ENCODE measurements around the gene CPNE6.
A peak's percentile ranks its signal among the peaks of the same experiment; 100 is the strongest.

- TF ChIP-seq REST (tag by site-specific recombination; IDR thresholded peaks at IDR 0.05) (no peak), ZNF394 (tag by site-specific recombination; IDR thresholded peaks at IDR 0.05; ENCODE audit: borderline replicate concordance) (no peak), CTCF (tag by site-specific recombination; IDR thresholded peaks at IDR 0.05) (peak; percentile 85), ZNF777 (tag by site-specific recombination; IDR thresholded peaks at IDR 0.05; ENCODE audit: borderline replicate concordance) (no peak), ZNF132 (tag by site-specific recombination; IDR thresholded peaks at IDR 0.05; ENCODE audit: borderline replicate concordance) (no peak), TCF7L2 (IDR thresholded peaks at IDR 0.05; ENCODE audit: borderline replicate concordance, low read depth, low read length) (no peak)
- TF ChIP-seq, protein P1, sequence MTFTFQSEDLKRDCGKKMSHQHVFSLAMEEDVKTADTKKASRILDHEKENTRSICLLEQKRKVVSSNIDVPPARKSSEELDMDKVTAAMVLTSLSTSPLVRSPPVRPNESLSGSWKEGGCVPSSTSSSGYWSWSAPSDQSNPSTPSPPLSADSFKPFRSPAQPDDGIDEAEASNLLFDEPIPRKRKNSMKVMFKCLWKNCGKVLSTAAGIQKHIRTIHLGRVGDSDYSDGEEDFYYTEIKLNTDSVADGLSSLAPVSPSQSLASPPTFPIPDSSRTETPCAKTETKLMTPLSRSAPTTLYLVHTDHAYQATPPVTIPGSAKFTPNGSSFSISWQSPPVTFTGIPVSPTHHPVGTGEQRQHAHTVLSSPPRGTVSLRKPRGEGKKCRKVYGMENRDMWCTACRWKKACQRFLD (tag by site-specific recombination; IDR thresholded peaks at IDR 0.05) = no peak
- TF ChIP-seq, protein P2, sequence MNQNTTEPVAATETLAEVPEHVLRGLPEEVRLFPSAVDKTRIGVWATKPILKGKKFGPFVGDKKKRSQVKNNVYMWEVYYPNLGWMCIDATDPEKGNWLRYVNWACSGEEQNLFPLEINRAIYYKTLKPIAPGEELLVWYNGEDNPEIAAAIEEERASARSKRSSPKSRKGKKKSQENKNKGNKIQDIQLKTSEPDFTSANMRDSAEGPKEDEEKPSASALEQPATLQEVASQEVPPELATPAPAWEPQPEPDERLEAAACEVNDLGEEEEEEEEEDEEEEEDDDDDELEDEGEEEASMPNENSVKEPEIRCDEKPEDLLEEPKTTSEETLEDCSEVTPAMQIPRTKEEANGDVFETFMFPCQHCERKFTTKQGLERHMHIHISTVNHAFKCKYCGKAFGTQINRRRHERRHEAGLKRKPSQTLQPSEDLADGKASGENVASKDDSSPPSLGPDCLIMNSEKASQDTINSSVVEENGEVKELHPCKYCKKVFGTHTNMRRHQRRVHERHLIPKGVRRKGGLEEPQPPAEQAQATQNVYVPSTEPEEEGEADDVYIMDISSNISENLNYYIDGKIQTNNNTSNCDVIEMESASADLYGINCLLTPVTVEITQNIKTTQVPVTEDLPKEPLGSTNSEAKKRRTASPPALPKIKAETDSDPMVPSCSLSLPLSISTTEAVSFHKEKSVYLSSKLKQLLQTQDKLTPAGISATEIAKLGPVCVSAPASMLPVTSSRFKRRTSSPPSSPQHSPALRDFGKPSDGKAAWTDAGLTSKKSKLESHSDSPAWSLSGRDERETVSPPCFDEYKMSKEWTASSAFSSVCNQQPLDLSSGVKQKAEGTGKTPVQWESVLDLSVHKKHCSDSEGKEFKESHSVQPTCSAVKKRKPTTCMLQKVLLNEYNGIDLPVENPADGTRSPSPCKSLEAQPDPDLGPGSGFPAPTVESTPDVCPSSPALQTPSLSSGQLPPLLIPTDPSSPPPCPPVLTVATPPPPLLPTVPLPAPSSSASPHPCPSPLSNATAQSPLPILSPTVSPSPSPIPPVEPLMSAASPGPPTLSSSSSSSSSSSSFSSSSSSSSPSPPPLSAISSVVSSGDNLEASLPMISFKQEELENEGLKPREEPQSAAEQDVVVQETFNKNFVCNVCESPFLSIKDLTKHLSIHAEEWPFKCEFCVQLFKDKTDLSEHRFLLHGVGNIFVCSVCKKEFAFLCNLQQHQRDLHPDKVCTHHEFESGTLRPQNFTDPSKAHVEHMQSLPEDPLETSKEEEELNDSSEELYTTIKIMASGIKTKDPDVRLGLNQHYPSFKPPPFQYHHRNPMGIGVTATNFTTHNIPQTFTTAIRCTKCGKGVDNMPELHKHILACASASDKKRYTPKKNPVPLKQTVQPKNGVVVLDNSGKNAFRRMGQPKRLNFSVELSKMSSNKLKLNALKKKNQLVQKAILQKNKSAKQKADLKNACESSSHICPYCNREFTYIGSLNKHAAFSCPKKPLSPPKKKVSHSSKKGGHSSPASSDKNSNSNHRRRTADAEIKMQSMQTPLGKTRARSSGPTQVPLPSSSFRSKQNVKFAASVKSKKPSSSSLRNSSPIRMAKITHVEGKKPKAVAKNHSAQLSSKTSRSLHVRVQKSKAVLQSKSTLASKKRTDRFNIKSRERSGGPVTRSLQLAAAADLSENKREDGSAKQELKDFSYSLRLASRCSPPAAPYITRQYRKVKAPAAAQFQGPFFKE (tag by site-specific recombination; IDR thresholded peaks at IDR 0.05; ENCODE audit: borderline replicate concordance) = no peak
These were observed 13.0 kb upstream of the CPNE6 start for GRCh38 chr14:24058260-24058950.

Data from HEK293 (cell line).